ENCODE measurements around the gene PLIN5. TPM values are rescaled to one million over a fixed set of nuclear protein-coding genes. Genes with fewer than 3 reads are reported as not detected.

PLIN5 gene
- total RNA-seq, 1 donor from 2014 or later = 0.06 TPM

DNA sequence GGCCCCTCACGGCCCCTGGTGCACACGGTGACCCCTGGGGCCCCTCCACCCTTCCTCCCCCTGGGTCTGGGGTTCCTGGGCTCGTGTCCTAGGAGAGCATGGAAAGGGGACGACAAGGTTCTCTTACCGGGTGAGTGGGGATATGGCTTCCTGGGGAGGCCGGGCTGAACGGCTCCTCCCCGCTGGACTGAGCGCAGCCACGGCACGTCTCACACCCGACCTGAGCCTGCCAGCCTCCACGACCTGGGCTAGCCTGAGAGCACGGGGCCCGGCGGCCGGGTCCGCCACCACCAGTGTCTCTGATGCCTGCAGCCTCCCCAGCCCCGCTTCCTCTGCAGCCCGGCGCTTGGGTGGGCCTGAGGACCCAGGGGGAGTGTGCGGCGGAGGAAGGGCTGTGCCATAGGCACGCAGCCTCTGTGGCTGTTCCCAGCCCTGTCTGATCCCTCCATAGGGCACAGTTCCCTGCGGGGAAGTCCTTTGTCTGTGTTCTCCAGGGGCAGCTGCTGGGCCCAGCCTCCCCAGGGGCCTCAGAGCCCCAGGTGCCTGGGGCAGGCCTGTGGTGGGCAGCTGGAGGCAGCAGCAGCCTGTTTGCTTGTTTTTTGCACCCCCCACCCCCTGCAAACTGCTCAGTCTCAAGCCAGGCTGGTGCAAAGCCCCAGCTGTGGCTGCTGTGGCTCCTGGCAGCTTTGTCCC, 31.7 kb downstream of the PLIN5 start:
- H3K4me3 ChIP-seq (ENCODE audit: low read depth, low read length) = no peak overlapping the region
- no peak for DNase-seq (ENCODE audit: low read depth)
- TF ChIP-seq, protein P1, sequence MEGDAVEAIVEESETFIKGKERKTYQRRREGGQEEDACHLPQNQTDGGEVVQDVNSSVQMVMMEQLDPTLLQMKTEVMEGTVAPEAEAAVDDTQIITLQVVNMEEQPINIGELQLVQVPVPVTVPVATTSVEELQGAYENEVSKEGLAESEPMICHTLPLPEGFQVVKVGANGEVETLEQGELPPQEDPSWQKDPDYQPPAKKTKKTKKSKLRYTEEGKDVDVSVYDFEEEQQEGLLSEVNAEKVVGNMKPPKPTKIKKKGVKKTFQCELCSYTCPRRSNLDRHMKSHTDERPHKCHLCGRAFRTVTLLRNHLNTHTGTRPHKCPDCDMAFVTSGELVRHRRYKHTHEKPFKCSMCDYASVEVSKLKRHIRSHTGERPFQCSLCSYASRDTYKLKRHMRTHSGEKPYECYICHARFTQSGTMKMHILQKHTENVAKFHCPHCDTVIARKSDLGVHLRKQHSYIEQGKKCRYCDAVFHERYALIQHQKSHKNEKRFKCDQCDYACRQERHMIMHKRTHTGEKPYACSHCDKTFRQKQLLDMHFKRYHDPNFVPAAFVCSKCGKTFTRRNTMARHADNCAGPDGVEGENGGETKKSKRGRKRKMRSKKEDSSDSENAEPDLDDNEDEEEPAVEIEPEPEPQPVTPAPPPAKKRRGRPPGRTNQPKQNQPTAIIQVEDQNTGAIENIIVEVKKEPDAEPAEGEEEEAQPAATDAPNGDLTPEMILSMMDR (conservative IDR thresholded peaks at IDR 0.05; ENCODE audit: low read depth, low read length) = no peak

DNA sequence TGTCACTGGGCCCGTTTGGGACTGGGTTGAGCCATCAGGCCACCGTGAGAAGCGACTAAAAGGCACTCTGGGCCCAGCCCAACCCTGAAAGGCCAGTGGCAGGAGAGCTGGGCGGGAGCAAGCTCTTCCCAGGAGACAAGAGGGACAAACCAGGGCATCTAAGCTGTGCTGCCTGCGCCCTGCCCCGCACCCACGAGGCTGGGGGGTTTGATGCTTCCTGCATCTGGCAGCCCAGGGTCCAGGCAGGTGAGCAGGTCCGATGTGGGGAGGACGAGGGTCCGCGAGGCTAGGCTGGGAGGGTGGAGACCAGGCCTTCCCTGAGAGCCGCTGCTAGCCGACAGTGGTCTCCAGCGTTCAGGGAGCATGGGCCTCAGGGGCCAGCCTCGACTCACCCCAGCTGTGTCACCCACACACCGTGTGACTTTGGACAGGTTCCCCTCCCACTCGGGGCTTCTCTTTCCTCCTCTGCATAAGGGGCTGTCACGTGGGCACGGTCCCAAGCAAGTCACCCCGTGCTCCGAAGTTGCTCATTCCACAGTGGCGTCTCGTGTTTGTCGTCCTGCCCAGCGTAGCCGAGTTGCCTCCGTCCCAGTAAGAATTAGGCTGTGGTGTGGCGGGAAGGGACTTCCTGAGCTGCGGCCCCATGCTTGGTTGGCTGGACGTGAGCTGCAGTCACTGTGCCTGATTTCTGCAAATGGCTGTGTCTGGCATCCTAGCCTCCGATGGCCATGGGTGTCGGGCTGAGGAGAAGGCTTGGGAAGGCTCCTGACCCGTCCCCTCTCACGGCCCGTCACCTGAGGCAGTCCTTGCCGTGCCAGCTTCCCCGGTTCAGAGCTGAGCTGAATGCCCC, 32.5 kb downstream of the PLIN5 start:
- no peak overlapping the region for H3K4me3 ChIP-seq (ENCODE audit: low read depth, low read length)
- DNase-seq (ENCODE audit: low read depth) = no peak
- TF ChIP-seq, protein P1 (conservative IDR thresholded peaks at IDR 0.05; ENCODE audit: low read depth, low read length) = no peak

DNA sequence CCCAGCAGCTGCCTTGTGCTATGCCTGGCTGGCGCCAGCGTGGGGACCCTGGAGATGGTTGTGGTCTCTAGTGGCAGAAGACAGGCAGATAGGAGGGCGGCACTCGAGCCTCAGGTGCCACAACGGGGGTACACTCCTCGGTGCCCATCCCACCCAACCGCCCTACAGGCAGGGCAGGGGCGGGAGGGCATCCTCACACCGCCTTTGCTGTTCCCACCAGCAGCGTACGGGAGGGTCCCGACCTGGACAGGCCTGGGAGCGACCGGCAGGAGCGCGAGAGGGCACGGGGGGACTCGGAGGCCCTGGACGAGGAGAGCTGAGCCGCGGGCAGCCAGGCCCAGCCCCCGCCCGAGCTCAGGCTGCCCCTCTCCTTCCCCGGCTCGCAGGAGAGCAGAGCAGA, 33.3 kb downstream of the PLIN5 start:
- no peak for DNase-seq (ENCODE audit: low read depth)
- no peak overlapping the region for H3K4me3 ChIP-seq (ENCODE audit: low read depth, low read length)
- TF ChIP-seq, protein P1 (conservative IDR thresholded peaks at IDR 0.05; ENCODE audit: low read depth, low read length) = no peak

DNA sequence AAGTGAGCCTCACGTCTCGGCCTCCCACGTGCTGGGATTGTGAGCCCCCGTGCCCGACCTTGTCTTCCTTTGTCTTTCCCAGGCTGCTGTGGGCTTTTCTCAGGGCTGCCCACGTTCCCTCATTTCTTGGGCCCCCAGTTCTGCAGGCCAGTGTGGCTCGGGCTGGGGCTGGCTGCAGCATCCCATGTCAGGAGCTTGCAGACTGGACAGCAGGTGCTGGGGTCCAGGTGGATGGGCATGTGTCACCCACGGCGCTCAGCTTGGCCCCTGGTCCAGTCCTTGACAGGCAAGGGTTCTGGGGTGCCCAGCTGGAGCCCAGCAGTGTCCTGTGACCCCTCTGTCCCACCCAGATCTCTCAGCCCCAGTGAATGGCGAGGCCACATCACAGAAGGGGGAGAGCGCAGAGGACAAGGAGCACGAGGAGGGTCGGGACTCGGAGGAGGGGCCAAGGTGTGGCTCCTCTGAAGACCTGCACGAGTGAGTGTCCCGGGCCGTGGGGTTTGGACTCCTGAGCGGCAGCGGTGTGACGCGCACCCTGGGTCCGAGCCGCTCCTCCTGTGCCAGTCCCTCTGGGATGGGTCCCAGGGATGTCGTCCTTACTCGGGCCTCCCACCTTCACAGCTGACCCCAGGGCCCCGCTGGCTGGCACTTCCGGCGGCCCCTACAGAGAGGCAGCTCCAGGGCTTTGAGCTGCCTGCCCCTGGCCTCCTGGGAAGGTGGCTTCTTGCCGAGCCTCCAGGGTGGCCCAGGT, 34.0 kb downstream of the PLIN5 start:
- TF ChIP-seq, protein P1 (conservative IDR thresholded peaks at IDR 0.05; ENCODE audit: low read depth, low read length) = no peak
- no peak for DNase-seq (ENCODE audit: low read depth)
- no peak overlapping the region for H3K4me3 ChIP-seq (ENCODE audit: low read depth, low read length)

DNA sequence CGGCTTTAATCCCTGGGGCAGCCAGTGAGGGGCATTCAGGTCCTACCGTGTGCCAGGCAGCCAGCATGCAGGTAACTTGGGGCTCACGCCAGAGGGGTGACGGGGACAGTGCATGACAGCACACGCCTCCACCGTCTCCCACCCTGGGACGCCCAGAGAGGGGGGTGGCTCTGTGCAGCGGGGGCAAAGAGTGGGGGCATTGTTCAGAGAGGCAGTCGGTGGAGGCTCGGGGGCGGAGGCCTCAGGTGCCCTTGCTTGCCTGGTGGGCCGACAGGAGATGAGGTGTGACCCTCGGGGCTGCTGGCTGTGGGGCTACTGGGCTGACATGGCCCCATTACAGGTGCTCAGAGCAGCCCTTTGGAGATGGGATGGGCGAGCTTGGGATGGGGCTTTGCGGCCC, 35.2 kb downstream of the PLIN5 start:
- TF ChIP-seq, protein P1 (conservative IDR thresholded peaks at IDR 0.05; ENCODE audit: low read depth, low read length) = no peak
- no peak overlapping the region for H3K4me3 ChIP-seq (ENCODE audit: low read depth, low read length)
- no peak for DNase-seq (ENCODE audit: low read depth)

DNA sequence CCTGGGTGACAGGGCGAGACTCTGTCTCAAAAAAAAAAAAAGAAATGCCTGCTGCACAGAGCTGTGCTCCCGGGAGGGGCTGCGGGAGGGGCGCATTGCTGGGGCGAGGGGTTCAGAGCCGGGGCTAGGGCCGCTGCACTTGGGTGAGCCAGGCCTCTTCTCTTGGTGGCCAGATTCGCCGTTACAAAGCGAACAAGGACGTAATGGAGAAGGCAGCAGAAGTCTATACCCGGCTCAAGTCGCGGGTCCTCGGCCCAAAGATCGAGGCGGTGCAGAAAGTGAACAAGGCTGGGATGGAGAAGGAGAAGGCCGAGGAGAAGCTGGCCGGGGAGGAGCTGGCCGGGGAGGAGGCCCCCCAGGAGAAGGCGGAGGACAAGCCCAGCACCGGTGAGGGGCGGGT, 35.7 kb downstream of the PLIN5 start:
- TF ChIP-seq, protein P1 (conservative IDR thresholded peaks at IDR 0.05; ENCODE audit: low read depth, low read length) = no peak
- no peak overlapping the region for H3K4me3 ChIP-seq (ENCODE audit: low read depth, low read length)
- no peak for DNase-seq (ENCODE audit: low read depth)
